Fibroblast of lung (primary cell): ENCODE results near the gene NACC1. TPM values are rescaled to one million over a fixed set of nuclear protein-coding genes. Genes with fewer than 3 reads are reported as not detected.

Source experiments
- DNase-seq, 2 donors: peaks; one replicate each; pipeline versions ENCODE4 v3.0.0 to v3.0.0-alpha.2; 2010; ENCODE audit warnings: low read depth in 2 of 2
- H2AFZ ChIP-seq: 2 replicates; pipeline ENCODE4 v1.5.1; 2012; ENCODE audit warnings: low read length, control low read depth, inconsistent platforms
- H3K27ac ChIP-seq: 2 replicates; pipeline ENCODE4 v1.5.1; 2011; ENCODE audit warnings: low read length, control low read depth; ENCODE audit not compliant: insufficient read depth
- H3K27me3 ChIP-seq: 2 replicates; pipeline ENCODE4 v1.5.1; 2011; ENCODE audit warnings: mild to moderate bottlenecking, low read length; ENCODE audit not compliant: control insufficient read depth, insufficient read depth
- H3K36me3 ChIP-seq: 2 replicates; pipeline ENCODE4 v1.5.1; 2011; ENCODE audit warnings: low read length; ENCODE audit not compliant: control insufficient read depth, insufficient read depth
- H3K4me1 ChIP-seq: 2 replicates; pipeline ENCODE4 v1.5.1; 2011; ENCODE audit warnings: low read length; ENCODE audit not compliant: control insufficient read depth, insufficient read depth; ENCODE audit errors: extremely low read depth
- H3K4me2 ChIP-seq: 2 replicates; pipeline ENCODE4 v1.5.1; 2011; ENCODE audit warnings: low read length, control low read depth; ENCODE audit not compliant: insufficient read depth; ENCODE audit errors: extremely low read depth
- H3K4me3 ChIP-seq, 4 experiments: fragments of 200-600 bp in 1 of 4; sonication (generic) in 1 of 4; replicated peaks in 1 of 4; 2 replicates each; pipeline ENCODE4 v1.5.1; 2011 to 2016; ENCODE audit warnings: low read length in 4 of 4, low read depth in 3 of 4, mild to moderate bottlenecking in 3 of 4, control low read depth in 2 of 4, inconsistent platforms in 1 of 4, mixed read lengths in 1 of 4; ENCODE audit not compliant: insufficient read depth in 1 of 4; ENCODE audit errors: control extremely low read depth in 1 of 4
- H3K79me2 ChIP-seq: 2 replicates; pipeline ENCODE4 v1.5.1; 2012; ENCODE audit warnings: mild to moderate bottlenecking, low read length, inconsistent platforms; ENCODE audit not compliant: control insufficient read depth, insufficient read depth
- H3K9ac ChIP-seq: 2 replicates; pipeline ENCODE4 v1.5.1; 2011; ENCODE audit warnings: mild to moderate bottlenecking, low read length, control low read depth; ENCODE audit not compliant: insufficient read depth
- H3K9me3 ChIP-seq: 2 replicates; pipeline ENCODE4 v1.5.1; 2012; ENCODE audit warnings: low read depth, low read length; ENCODE audit not compliant: control insufficient read depth, insufficient read depth
- H4K20me1 ChIP-seq: 2 replicates; pipeline ENCODE4 v1.5.1; 2011; ENCODE audit warnings: low read length; ENCODE audit not compliant: control insufficient read depth, insufficient read depth; ENCODE audit errors: extremely low read depth
- CTCF ChIP-seq, 2 donors: IDR thresholded peaks in 1 of 2; conservative IDR thresholded peaks in 1 of 2; 1 replicate in 1 of 2; 2 replicates in 1 of 2; pipeline ENCODE4 v1.5.1; 2011 to 2012; ENCODE audit warnings: low read length in 2 of 2, control low read depth in 1 of 2, inconsistent platforms in 1 of 2, low read depth in 1 of 2, mild to moderate bottlenecking in 1 of 2
- EZH2 ChIP-seq: IDR thresholded peaks from 2 replicates; pipeline ENCODE4 v1.5.1; 2012; ENCODE audit warnings: low read length, control low read depth, mild to moderate bottlenecking; ENCODE audit errors: missing control alignments
- polyA plus RNA-seq, 2 donors: library from polyadenylated mRNA; depleted of rRNA in 1 of 2; stranded (reverse) in 1 of 2; unstranded in 1 of 2; fragments of >200 nt; gene quantifications; 2 replicates each; pipeline ENCODE4 v1.2.1, GENCODE V29; 2011 to 2012; ENCODE audit warnings: missing spikeins in 1 of 2
- total RNA-seq: library from RNA; depleted of rRNA; stranded (reverse); fragments of >200 nt; gene quantifications from 2 replicates; pipeline ENCODE4 v1.2.1, GENCODE V29; 2014

Gene NACC1
- total and polyA plus RNA-seq, 2 donors (not counting 1 experiment from before 2014, with no cell fraction given) = 31.9 to 33.5 TPM

GRCh38 chr19:13094106-13094504, 24.0 kb upstream of the NACC1 start:
- TF ChIP-seq CTCF (conservative IDR thresholded peaks at IDR 0.05 in 1 of 2, IDR thresholded peaks at IDR 0.05 in 1 of 2; ENCODE audit: low read depth in 1 of 2, low read length in 2 of 2) (no peak), EZH2 (no peak)
- Histone ChIP-seq H3K9me3 (no peaks in the 10 kb centered on the region), H3K9ac (no peak overlapping the region), H3K4me3 (no peak overlapping the region), H3K27me3 (no peaks in the 10 kb centered on the region), H3K27ac (no peak overlapping the region), H3K79me2 (peaks cover 1% of the 10 kb centered on the region), H2AFZ (no peak overlapping the region), H3K36me3 (peaks cover 6% of the 10 kb centered on the region), H4K20me1 (no peaks in the 10 kb centered on the region), H3K4me1 (peaks cover 8% of the 10 kb centered on the region), H3K4me2 (no peak overlapping the region)
- DNase-seq = no peak

GRCh38 chr19:13094771-13095392, 23.2 kb upstream of the NACC1 start:
- no peak for TF ChIP-seq EZH2
- TF ChIP-seq CTCF (conservative IDR thresholded peaks at IDR 0.05 in 1 of 2, IDR thresholded peaks at IDR 0.05 in 1 of 2; ENCODE audit: low read depth in 1 of 2, low read length in 2 of 2) = no peak
- H4K20me1 ChIP-seq = no peaks in the 10 kb centered on the region
- no peaks in the 10 kb centered on the region for H3K27me3 ChIP-seq
- H3K4me2 ChIP-seq = no peak overlapping the region
- no peak for DNase-seq
- H2AFZ ChIP-seq = no peak overlapping the region
- H3K36me3 ChIP-seq = peaks cover 4% of the 10 kb centered on the region
- H3K79me2 ChIP-seq = peaks cover 1% of the 10 kb centered on the region
- H3K27ac ChIP-seq = no peak overlapping the region
- no peaks in the 10 kb centered on the region for H3K9me3 ChIP-seq
- peaks cover 8% of the 10 kb centered on the region for H3K4me1 ChIP-seq
- no peak overlapping the region for H3K9ac ChIP-seq
- H3K4me3 ChIP-seq = no peak overlapping the region

GRCh38 chr19:13095393-13095784, 22.7 kb upstream of the NACC1 start:
- H4K20me1 ChIP-seq = no peaks in the 10 kb centered on the region
- peaks cover 5% of the 10 kb centered on the region for H3K36me3 ChIP-seq
- H3K27me3 ChIP-seq = no peaks in the 10 kb centered on the region
- no peak for DNase-seq
- no peak overlapping the region for H3K9ac ChIP-seq
- no peak overlapping the region for H3K4me3 ChIP-seq
- no peak overlapping the region for H3K27ac ChIP-seq
- no peak for TF ChIP-seq CTCF (conservative IDR thresholded peaks at IDR 0.05 in 1 of 2, IDR thresholded peaks at IDR 0.05 in 1 of 2; ENCODE audit: low read depth in 1 of 2, low read length in 2 of 2)
- TF ChIP-seq EZH2 = no peak
- no peaks in the 10 kb centered on the region for H3K9me3 ChIP-seq
- no peak overlapping the region for H3K4me2 ChIP-seq
- no peak overlapping the region for H2AFZ ChIP-seq
- peaks cover 1% of the 10 kb centered on the region for H3K79me2 ChIP-seq
- peaks cover 8% of the 10 kb centered on the region for H3K4me1 ChIP-seq
